Tibial artery (tissue), 4 donors: ENCODE data around the gene HMCN1.

Source experiments
- DNase-seq, 2 donors: peaks; one replicate each; pipeline ENCODE4 v3.0.0-alpha.2; 2019
- H3K27ac ChIP-seq, 2 donors: fragments of 200-600 bp; sonication (generic) in 1 of 2; 1 replicate in 1 of 2; 2 replicates in 1 of 2; pipeline ENCODE4 v1.5.1; 2018 to 2019; ENCODE audit warnings: mild to moderate bottlenecking in 1 of 2
- H3K27me3 ChIP-seq, 2 donors: fragments of 200-600 bp; sonication (generic) in 1 of 2; one replicate each; pipeline versions ENCODE4 v1.5.1 to v1.6.0; 2016 to 2019
- H3K36me3 ChIP-seq, 3 donors: fragments of 200-600 bp; sonication (generic) in 2 of 3; one replicate each; pipeline ENCODE4 v1.5.1; 2016 to 2019; ENCODE audit warnings: mild to moderate bottlenecking in 2 of 3
- H3K4me1 ChIP-seq, 4 donors: fragments of 200-600 bp; sonication (generic) in 2 of 4; 1 replicate in 3 of 4; 2 replicates in 1 of 4; pipeline ENCODE4 v1.5.1; 2016 to 2019
- H3K4me3 ChIP-seq, 2 donors: fragments of 200-600 bp; sonication (generic) in 1 of 2; 1 replicate in 1 of 2; 2 replicates in 1 of 2; pipeline ENCODE4 v1.5.1; 2018 to 2019; ENCODE audit warnings: mild to moderate bottlenecking in 2 of 2
- H3K9me3 ChIP-seq, 3 donors: fragments of 200-600 bp; sonication (generic) in 1 of 3; one replicate each; pipeline ENCODE4 v1.5.1; 2016 to 2019
- intact Hi-C: fragments of 100-400 bp; cut with DNase I; formaldehyde crosslinking; loops from one replicate; pipeline ENCODE4 v1.15.0; 2023; ENCODE audit warnings: low total_unique reads
- TF ChIP-seq, protein P1 (sequence below), 2 experiments: fragments of 200-600 bp in 1 of 2; fragments of 450-650 bp in 1 of 2; IDR thresholded peaks; one replicate each; pipeline ENCODE4 v1.5.1; 2017 to 2019; ENCODE audit warnings: antibody characterized with exemption in 2 of 2, mild to moderate bottlenecking in 1 of 2, moderate library complexity in 1 of 2

Gene HMCN1

DNA sequence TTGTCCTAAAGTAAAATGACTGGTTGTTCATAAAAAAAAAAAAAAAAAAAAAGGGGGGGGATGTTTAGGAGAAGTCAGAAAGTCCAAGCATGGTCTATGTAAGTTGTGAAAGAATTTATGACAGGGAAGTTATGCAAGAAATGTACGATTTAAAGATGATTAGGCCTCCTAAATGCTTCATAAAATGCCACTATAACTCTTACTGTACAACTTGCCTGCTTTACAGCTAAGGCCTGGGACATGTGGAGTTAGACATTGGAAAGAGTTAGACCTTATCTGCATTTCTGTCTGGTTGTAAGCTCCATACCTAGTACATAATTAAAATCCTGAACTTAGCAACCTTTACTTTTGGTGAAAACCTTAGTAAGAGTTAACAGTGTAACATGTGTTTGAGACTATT lies 490.9 kb downstream of the HMCN1 start:
- no peak for DNase-seq
- H3K27me3 ChIP-seq = no peaks in the 10 kb centered on the region
- TF ChIP-seq, protein P1, sequence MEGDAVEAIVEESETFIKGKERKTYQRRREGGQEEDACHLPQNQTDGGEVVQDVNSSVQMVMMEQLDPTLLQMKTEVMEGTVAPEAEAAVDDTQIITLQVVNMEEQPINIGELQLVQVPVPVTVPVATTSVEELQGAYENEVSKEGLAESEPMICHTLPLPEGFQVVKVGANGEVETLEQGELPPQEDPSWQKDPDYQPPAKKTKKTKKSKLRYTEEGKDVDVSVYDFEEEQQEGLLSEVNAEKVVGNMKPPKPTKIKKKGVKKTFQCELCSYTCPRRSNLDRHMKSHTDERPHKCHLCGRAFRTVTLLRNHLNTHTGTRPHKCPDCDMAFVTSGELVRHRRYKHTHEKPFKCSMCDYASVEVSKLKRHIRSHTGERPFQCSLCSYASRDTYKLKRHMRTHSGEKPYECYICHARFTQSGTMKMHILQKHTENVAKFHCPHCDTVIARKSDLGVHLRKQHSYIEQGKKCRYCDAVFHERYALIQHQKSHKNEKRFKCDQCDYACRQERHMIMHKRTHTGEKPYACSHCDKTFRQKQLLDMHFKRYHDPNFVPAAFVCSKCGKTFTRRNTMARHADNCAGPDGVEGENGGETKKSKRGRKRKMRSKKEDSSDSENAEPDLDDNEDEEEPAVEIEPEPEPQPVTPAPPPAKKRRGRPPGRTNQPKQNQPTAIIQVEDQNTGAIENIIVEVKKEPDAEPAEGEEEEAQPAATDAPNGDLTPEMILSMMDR (IDR thresholded peaks at IDR 0.05) = no peak
- intact Hi-C loops = no loop called here
- no peak overlapping the region for H3K27ac ChIP-seq
- no peaks in the 10 kb centered on the region for H3K9me3 ChIP-seq
- no peaks in the 10 kb centered on the region for H3K4me1 ChIP-seq
- H3K4me3 ChIP-seq = no peak overlapping the region
- H3K36me3 ChIP-seq = no peaks in the 10 kb centered on the region

DNA sequence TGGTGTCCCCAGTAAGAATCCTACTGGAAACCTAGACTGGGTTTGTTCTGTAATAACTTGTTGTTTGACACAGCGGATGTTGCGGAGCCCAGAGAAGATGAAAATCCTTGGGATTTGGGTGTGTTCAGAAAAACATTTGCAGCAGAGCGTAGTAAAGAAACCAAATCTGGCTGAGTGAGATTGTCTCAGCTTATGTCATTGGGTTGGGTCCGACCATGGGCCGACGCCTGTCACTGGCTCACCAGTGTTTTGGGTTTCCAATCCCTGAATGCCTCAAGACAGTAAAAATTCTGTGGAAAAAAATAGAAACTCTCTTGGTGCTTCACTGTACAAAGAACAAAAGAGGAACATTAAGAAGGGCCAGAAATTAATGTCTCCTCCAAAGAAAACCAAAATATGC lies 494.6 kb downstream of the HMCN1 start:
- TF ChIP-seq, protein P1 (IDR thresholded peaks at IDR 0.05) = no peak
- Histone ChIP-seq H3K9me3 (no peaks in the 10 kb centered on the region), H3K27ac (no peak overlapping the region), H3K4me1 (no peaks in the 10 kb centered on the region), H3K4me3 (no peak overlapping the region), H3K36me3 (no peaks in the 10 kb centered on the region), H3K27me3 (no peaks in the 10 kb centered on the region)
- intact Hi-C loops = no loop called here
- no peak for DNase-seq

GRCh38 chr1:186231861-186232436 lies 497.8 kb downstream of the HMCN1 start:
- Histone ChIP-seq H3K27ac (no peak overlapping the region), H3K4me1 (no peaks in the 10 kb centered on the region), H3K36me3 (no peaks in the 10 kb centered on the region), H3K4me3 (no peak overlapping the region), H3K27me3 (no peaks in the 10 kb centered on the region), H3K9me3 (no peaks in the 10 kb centered on the region)
- no peak for DNase-seq
- intact Hi-C loops = no loop called here
- TF ChIP-seq, protein P1 (IDR thresholded peaks at IDR 0.05) = no peak

GRCh38 chr1:186234976-186235686 lies 500.9 kb downstream of the HMCN1 start:
- no peak overlapping the region for H3K27ac ChIP-seq
- no peaks in the 10 kb centered on the region for H3K4me1 ChIP-seq
- H3K4me3 ChIP-seq = no peak overlapping the region
- DNase-seq = no peak
- intact Hi-C loops = no loop called here
- no peaks in the 10 kb centered on the region for H3K36me3 ChIP-seq
- H3K9me3 ChIP-seq = no peaks in the 10 kb centered on the region
- no peaks in the 10 kb centered on the region for H3K27me3 ChIP-seq
- TF ChIP-seq, protein P1 (IDR thresholded peaks at IDR 0.05) = no peak

DNA sequence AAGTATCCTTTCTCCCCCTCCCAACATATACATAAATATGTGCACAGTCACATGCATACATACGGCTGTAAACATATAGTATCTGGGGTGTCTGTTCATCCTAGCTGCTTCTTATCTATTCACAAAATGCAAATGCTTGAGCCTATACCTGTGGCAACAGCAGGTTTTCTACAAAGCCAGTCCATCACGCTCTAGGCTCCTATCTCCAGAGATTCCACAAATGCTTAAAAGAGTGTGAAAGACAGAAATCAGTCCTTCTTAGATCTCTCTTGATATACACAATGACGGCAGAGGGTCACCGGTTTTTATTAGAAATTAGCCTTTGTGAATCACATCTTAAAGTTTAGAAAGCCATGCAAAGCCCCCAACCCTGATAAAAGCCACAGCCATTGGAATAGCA lies 501.5 kb downstream of the HMCN1 start:
- H3K27ac ChIP-seq = no peak overlapping the region
- TF ChIP-seq, protein P1 (IDR thresholded peaks at IDR 0.05) = no peak
- DNase-seq = no peak
- H3K36me3 ChIP-seq = no peaks in the 10 kb centered on the region
- no peak overlapping the region for H3K4me3 ChIP-seq
- intact Hi-C loops = no loop called here
- no peaks in the 10 kb centered on the region for H3K27me3 ChIP-seq
- no peaks in the 10 kb centered on the region for H3K4me1 ChIP-seq
- no peaks in the 10 kb centered on the region for H3K9me3 ChIP-seq
